Tibial artery (tissue), 4 donors: Measurements from ENCODE around the gene SCIN.

Experiments
- DNase-seq, 2 donors: peaks; one replicate each; pipeline ENCODE4 v3.0.0-alpha.2; 2019
- H3K27ac ChIP-seq, 2 donors: fragments of 200-600 bp; sonication (generic) in 1 of 2; 1 replicate in 1 of 2; 2 replicates in 1 of 2; pipeline ENCODE4 v1.5.1; 2018 to 2019; ENCODE audit warnings: mild to moderate bottlenecking in 1 of 2
- H3K27me3 ChIP-seq, 2 donors: fragments of 200-600 bp; sonication (generic) in 1 of 2; one replicate each; pipeline versions ENCODE4 v1.5.1 to v1.6.0; 2016 to 2019
- H3K36me3 ChIP-seq, 3 donors: fragments of 200-600 bp; sonication (generic) in 2 of 3; one replicate each; pipeline ENCODE4 v1.5.1; 2016 to 2019; ENCODE audit warnings: mild to moderate bottlenecking in 2 of 3
- H3K4me1 ChIP-seq, 4 donors: fragments of 200-600 bp; sonication (generic) in 2 of 4; 1 replicate in 3 of 4; 2 replicates in 1 of 4; pipeline ENCODE4 v1.5.1; 2016 to 2019
- H3K4me3 ChIP-seq, 2 donors: fragments of 200-600 bp; sonication (generic) in 1 of 2; 1 replicate in 1 of 2; 2 replicates in 1 of 2; pipeline ENCODE4 v1.5.1; 2018 to 2019; ENCODE audit warnings: mild to moderate bottlenecking in 2 of 2
- H3K9me3 ChIP-seq, 3 donors: fragments of 200-600 bp; sonication (generic) in 1 of 3; one replicate each; pipeline ENCODE4 v1.5.1; 2016 to 2019
- CTCF ChIP-seq, 2 experiments: fragments of 200-600 bp in 1 of 2; fragments of 450-650 bp in 1 of 2; IDR thresholded peaks; one replicate each; pipeline ENCODE4 v1.5.1; 2017 to 2019; ENCODE audit warnings: antibody characterized with exemption in 2 of 2, mild to moderate bottlenecking in 1 of 2, moderate library complexity in 1 of 2
- intact Hi-C: fragments of 100-400 bp; cut with DNase I; formaldehyde crosslinking; loops from one replicate; pipeline ENCODE4 v1.15.0; 2023; ENCODE audit warnings: low total_unique reads

Gene SCIN

GRCh38 chr7:12623223-12623622, 52.7 kb downstream of the SCIN start:
- Histone ChIP-seq H3K27me3 (no peaks in the 10 kb centered on the region), H3K9me3 (no peaks in the 10 kb centered on the region), H3K4me1 (no peaks in the 10 kb centered on the region), H3K4me3 (no peak overlapping the region), H3K27ac (no peak overlapping the region), H3K36me3 (no peaks in the 10 kb centered on the region)
- DNase-seq: no peak
- no peak for TF ChIP-seq CTCF (IDR thresholded peaks at IDR 0.05)
- intact Hi-C loops: no loop called here

- intact Hi-C loops: no loop called here
- Histone ChIP-seq H3K9me3 (no peaks in the 10 kb centered on the region), H3K27me3 (no peaks in the 10 kb centered on the region), H3K27ac (no peak overlapping the region), H3K4me1 (no peaks in the 10 kb centered on the region), H3K36me3 (no peaks in the 10 kb centered on the region), H3K4me3 (no peak overlapping the region)
- no peak for DNase-seq
- peak; percentile 52 to 64 for TF ChIP-seq CTCF (IDR thresholded peaks at IDR 0.05)
Measured at GRCh38 chr7:12623885-12624498, 53.5 kb downstream of the SCIN start.

GRCh38 chr7:12625836-12626235, 55.3 kb downstream of the SCIN start:
- Histone ChIP-seq H3K9me3 (no peaks in the 10 kb centered on the region), H3K4me3 (no peak overlapping the region), H3K36me3 (no peaks in the 10 kb centered on the region), H3K27me3 (no peaks in the 10 kb centered on the region), H3K27ac (no peak overlapping the region), H3K4me1 (no peaks in the 10 kb centered on the region)
- TF ChIP-seq CTCF (IDR thresholded peaks at IDR 0.05): no peak
- intact Hi-C loops: no loop called here
- DNase-seq: no peak

DNA sequence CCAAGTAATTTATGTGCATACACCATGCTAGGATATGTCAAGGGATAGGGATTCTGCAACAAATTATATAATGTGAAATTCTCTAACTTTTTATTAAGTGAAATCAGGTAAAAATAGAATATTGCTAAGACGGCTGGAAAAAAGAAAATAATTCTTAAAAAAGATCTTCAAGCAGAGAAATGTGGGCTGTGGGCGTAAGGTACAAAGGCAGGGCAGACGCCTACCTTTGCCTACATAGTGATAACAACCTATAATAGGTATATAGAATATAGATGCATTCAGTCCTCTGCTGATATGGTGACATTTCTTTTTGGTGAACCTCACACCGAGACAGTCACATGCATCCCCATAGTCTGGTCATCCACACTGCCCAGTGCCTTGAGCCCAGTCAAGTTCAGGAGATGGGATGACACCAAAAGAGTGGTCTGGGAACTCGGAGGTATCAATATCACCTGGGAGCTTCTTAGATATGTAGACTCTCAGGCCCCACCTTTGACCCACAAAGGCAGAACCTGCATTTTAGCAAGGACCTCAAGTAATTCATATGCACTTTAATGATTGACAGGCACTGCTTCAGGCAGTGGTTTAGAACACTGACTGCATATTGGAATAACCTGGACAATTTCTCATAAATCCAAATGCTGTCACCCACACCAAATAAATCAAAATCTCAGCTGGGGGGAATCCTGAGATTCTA, 59.4 kb downstream of the SCIN start:
- intact Hi-C loops: no loop called here
- Histone ChIP-seq H3K36me3 (no peaks in the 10 kb centered on the region), H3K4me1 (no peaks in the 10 kb centered on the region), H3K27me3 (peaks cover 0 to 3% of the 10 kb centered on the region in 2 donors), H3K4me3 (no peak overlapping the region), H3K9me3 (no peaks in the 10 kb centered on the region), H3K27ac (no peak overlapping the region)
- no peak for DNase-seq
- TF ChIP-seq CTCF (IDR thresholded peaks at IDR 0.05): no peak

DNA sequence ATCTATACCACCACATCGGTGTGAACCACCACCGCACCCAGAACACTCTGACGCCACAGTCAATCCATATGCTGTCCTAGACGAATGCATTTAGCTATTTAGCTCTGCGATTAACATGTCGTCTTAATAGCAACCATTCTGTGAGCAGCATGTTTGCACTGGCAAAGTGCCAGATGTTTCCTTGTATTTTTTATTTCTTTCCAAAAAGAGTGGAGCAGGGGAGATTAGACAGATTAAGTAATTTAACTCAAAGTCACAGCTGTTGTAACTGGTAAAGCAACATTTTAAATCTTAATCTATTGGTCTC, 59.9 kb downstream of the SCIN start:
- no peaks in the 10 kb centered on the region for H3K9me3 ChIP-seq
- no peaks in the 10 kb centered on the region for H3K4me1 ChIP-seq
- H3K4me3 ChIP-seq: no peak overlapping the region
- no peak for DNase-seq
- H3K36me3 ChIP-seq: no peaks in the 10 kb centered on the region
- peaks cover 0 to 3% of the 10 kb centered on the region in 2 donors for H3K27me3 ChIP-seq
- H3K27ac ChIP-seq: no peak overlapping the region
- intact Hi-C loops: no loop called here
- TF ChIP-seq CTCF (IDR thresholded peaks at IDR 0.05): no peak
